Astrocyte (in vitro differentiated cells and primary cell): ENCODE measurements around the gene ZNF431. TPM values are rescaled to one million over a fixed set of nuclear protein-coding genes. Genes with fewer than 3 reads are reported as not detected.

ENCODE experiments used
- DNase-seq: peaks from one replicate; pipeline ENCODE4 v3.0.0-alpha.2; 2010; ENCODE audit warnings: low read depth
- FAIRE-seq: peaks from 2 replicates; lab custom pipeline; 2011; peaks lifted over from hg19 to GRCh38; lab: Jason Lieb, UNC
- H2AFZ ChIP-seq: 2 replicates; pipeline ENCODE4 v1.6.0; 2012; ENCODE audit warnings: low read depth, low read length, inconsistent platforms
- H3K27ac ChIP-seq: 2 replicates; pipeline ENCODE4 v1.5.1; 2011; ENCODE audit warnings: low read depth, low read length, inconsistent platforms
- H3K27me3 ChIP-seq: 2 replicates; pipeline ENCODE4 v1.6.0; 2011; ENCODE audit warnings: low read length, inconsistent platforms; ENCODE audit not compliant: insufficient read depth
- H3K36me3 ChIP-seq: 2 replicates; pipeline ENCODE4 v1.5.1; 2011; ENCODE audit warnings: low read length, inconsistent platforms; ENCODE audit not compliant: insufficient read depth
- H3K4me1 ChIP-seq: 2 replicates; pipeline ENCODE4 v1.5.1; 2011; ENCODE audit warnings: low read length, inconsistent platforms; ENCODE audit not compliant: insufficient read depth
- H3K4me2 ChIP-seq: 2 replicates; pipeline ENCODE4 v1.6.0; 2012; ENCODE audit warnings: low read length, inconsistent platforms
- H3K4me3 ChIP-seq: 2 replicates; pipeline ENCODE4 v1.5.1; 2011; ENCODE audit warnings: low read depth, mild to moderate bottlenecking, low read length, inconsistent platforms; ENCODE audit not compliant: insufficient read depth
- H3K79me2 ChIP-seq: 2 replicates; pipeline ENCODE4 v1.6.0; 2012; ENCODE audit warnings: mild to moderate bottlenecking, low read length, inconsistent platforms; ENCODE audit not compliant: insufficient read depth
- H3K9ac ChIP-seq: 2 replicates; pipeline ENCODE4 v1.6.0; 2012; ENCODE audit warnings: mild to moderate bottlenecking, low read length, inconsistent platforms
- H3K9me3 ChIP-seq: 2 replicates; pipeline ENCODE4 v1.5.1; 2012; ENCODE audit warnings: low read depth, mild to moderate bottlenecking, low read length, inconsistent platforms; ENCODE audit not compliant: insufficient read depth
- H4K20me1 ChIP-seq: 2 replicates; pipeline ENCODE4 v1.6.0; 2012; ENCODE audit warnings: low read length, inconsistent platforms; ENCODE audit not compliant: insufficient read depth
- H3K27ac Mint-ChIP-seq: one replicate; pipeline ENCODE4 v1.8.0; 2021; ENCODE audit warnings: mild to moderate bottlenecking, mixed read lengths; ENCODE audit not compliant: unreplicated experiment
- H3K27me3 Mint-ChIP-seq: one replicate; pipeline ENCODE4 v1.8.0; 2021; ENCODE audit warnings: low read depth, mixed read lengths; ENCODE audit not compliant: unreplicated experiment
- H3K36me3 Mint-ChIP-seq: one replicate; pipeline ENCODE4 v1.8.0; 2021; ENCODE audit warnings: low read depth, mixed read lengths; ENCODE audit not compliant: unreplicated experiment
- H3K4me1 Mint-ChIP-seq: one replicate; pipeline ENCODE4 v1.8.0; 2021; ENCODE audit warnings: low read depth, mixed read lengths; ENCODE audit not compliant: unreplicated experiment
- H3K4me3 Mint-ChIP-seq: one replicate; pipeline ENCODE4 v1.8.0; 2021; ENCODE audit warnings: mild to moderate bottlenecking, moderate library complexity, mixed read lengths; ENCODE audit not compliant: unreplicated experiment
- H3K9me3 Mint-ChIP-seq: one replicate; pipeline ENCODE4 v1.8.0; 2021; ENCODE audit warnings: mild to moderate bottlenecking, mixed read lengths; ENCODE audit not compliant: unreplicated experiment
- EZH2 ChIP-seq: IDR thresholded peaks from 2 replicates; pipeline ENCODE4 v1.6.1; 2012; ENCODE audit warnings: mild to moderate bottlenecking, low read length, inconsistent platforms; ENCODE audit not compliant: insufficient read depth
- total RNA-seq: library from RNA; stranded (reverse); gene quantifications from 2 replicates; pipeline ENCODE4 v1.2.1, GENCODE V29; 2021
- TF ChIP-seq, protein P1 (sequence below): IDR thresholded peaks from 2 replicates; pipeline ENCODE4 v1.5.1; 2011; ENCODE audit warnings: low read depth, mild to moderate bottlenecking, inconsistent platforms, low read length, moderate library complexity; ENCODE audit not compliant: insufficient read depth

Gene ZNF431
- total RNA-seq, 1 donor from 2014 or later, result 29.4 TPM

DNA sequence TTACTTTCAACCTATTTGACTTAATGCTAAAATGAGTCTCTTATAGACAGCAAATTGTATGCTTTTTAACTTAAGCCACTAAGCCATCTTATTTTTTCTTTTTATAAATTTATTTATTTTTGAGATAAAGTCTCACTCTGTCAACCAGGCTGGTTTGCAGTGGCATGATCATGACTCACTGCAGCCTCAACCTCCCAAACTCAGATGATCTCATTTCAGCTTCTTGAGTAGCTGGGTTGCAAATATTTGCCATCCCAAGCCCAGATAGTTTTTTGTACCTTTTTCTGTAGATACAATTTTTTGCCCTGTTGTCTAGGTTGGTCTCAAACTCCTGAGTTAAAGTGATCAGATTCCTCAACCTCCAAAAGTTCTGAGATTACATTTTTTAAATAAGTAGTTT lies 32.7 kb upstream of the ZNF431 start:
- Mint-ChIP-seq H3K9me3 (peaks cover 9% of the 10 kb centered on the region), H3K36me3 (peaks cover 27% of the 10 kb centered on the region), H3K27ac (no peak overlapping the region), H3K27me3 (no peaks in the 10 kb centered on the region), H3K4me3 (no peak overlapping the region), H3K4me1 (peaks cover 11% of the 10 kb centered on the region)
- FAIRE-seq, result no peak
- Histone ChIP-seq H3K9me3 (peaks cover 2% of the 10 kb centered on the region), H3K27me3 (no peaks in the 10 kb centered on the region), H3K27ac (no peak overlapping the region), H2AFZ (no peak overlapping the region), H3K9ac (no peak overlapping the region), H3K4me2 (no peak overlapping the region), H4K20me1 (no peaks in the 10 kb centered on the region), H3K79me2 (no peaks in the 10 kb centered on the region), H3K36me3 (no peaks in the 10 kb centered on the region), H3K4me1 (no peaks in the 10 kb centered on the region), H3K4me3 (no peak overlapping the region)
- no peak for TF ChIP-seq EZH2
- TF ChIP-seq, protein P1, sequence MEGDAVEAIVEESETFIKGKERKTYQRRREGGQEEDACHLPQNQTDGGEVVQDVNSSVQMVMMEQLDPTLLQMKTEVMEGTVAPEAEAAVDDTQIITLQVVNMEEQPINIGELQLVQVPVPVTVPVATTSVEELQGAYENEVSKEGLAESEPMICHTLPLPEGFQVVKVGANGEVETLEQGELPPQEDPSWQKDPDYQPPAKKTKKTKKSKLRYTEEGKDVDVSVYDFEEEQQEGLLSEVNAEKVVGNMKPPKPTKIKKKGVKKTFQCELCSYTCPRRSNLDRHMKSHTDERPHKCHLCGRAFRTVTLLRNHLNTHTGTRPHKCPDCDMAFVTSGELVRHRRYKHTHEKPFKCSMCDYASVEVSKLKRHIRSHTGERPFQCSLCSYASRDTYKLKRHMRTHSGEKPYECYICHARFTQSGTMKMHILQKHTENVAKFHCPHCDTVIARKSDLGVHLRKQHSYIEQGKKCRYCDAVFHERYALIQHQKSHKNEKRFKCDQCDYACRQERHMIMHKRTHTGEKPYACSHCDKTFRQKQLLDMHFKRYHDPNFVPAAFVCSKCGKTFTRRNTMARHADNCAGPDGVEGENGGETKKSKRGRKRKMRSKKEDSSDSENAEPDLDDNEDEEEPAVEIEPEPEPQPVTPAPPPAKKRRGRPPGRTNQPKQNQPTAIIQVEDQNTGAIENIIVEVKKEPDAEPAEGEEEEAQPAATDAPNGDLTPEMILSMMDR, result no peak
- DNase-seq, result peak; percentile 51

DNA sequence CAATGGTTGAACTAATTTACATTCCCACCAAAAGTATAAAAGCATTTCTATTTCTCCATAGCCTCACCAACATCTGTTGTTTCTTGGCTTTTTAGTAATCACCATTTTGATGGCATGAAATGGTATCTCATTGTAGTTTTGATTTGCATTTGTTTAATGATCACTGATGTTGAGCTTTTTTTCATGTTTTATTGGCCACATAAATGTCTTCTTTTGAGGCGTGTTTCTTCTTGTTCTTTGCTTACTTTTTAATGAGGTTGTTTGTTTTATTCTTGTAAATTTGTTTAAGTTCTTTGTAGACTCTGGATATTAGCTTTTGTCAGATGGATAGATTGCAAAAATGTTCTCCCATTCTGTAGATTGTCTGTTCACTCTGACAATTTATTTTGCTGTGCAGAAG lies 31.7 kb upstream of the ZNF431 start:
- H3K4me3 Mint-ChIP-seq, result no peak overlapping the region
- no peak overlapping the region for H3K27ac ChIP-seq
- no peak overlapping the region for H3K4me3 ChIP-seq
- H3K4me1 Mint-ChIP-seq, result peaks cover 11% of the 10 kb centered on the region
- H3K36me3 Mint-ChIP-seq, result peaks cover 34% of the 10 kb centered on the region
- no peaks in the 10 kb centered on the region for H4K20me1 ChIP-seq
- H3K27me3 ChIP-seq, result no peaks in the 10 kb centered on the region
- no peak for FAIRE-seq
- H2AFZ ChIP-seq, result no peak overlapping the region
- no peak for DNase-seq
- H3K9me3 ChIP-seq, result peaks cover 2% of the 10 kb centered on the region
- TF ChIP-seq, protein P1, result no peak
- no peak for TF ChIP-seq EZH2
- H3K4me1 ChIP-seq, result no peaks in the 10 kb centered on the region
- no peaks in the 10 kb centered on the region for H3K36me3 ChIP-seq
- H3K27me3 Mint-ChIP-seq, result no peaks in the 10 kb centered on the region
- H3K4me2 ChIP-seq, result no peak overlapping the region
- no peaks in the 10 kb centered on the region for H3K79me2 ChIP-seq
- H3K9ac ChIP-seq, result no peak overlapping the region
- peaks cover 16% of the 10 kb centered on the region for H3K9me3 Mint-ChIP-seq
- no peak overlapping the region for H3K27ac Mint-ChIP-seq

DNA sequence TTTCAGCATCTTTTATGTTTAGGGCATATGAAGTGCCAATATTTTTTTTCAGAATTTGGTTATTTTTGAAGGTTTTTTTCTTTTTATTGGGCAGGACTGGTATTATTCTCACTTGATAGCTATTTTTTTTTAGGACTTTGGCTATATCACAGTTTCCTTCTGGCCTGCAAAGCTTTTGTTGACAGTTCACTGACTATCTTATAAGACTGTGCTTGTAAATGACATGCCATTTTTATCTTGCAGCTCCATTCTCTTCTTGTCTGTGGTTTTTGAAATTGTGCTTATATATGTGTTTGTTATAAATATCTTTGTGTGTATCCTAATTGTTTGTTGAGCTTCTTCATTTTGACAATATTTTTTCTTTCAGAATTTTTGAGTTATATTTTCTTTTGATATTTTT lies 26.4 kb upstream of the ZNF431 start:
- Histone ChIP-seq H4K20me1 (no peaks in the 10 kb centered on the region), H3K9ac (no peak overlapping the region), H3K9me3 (peaks cover 2% of the 10 kb centered on the region), H3K27ac (no peak overlapping the region), H3K27me3 (no peaks in the 10 kb centered on the region), H3K4me1 (no peaks in the 10 kb centered on the region), H3K79me2 (no peaks in the 10 kb centered on the region), H3K36me3 (peaks cover 9% of the 10 kb centered on the region), H3K4me2 (no peak overlapping the region), H3K4me3 (no peak overlapping the region), H2AFZ (no peak overlapping the region)
- FAIRE-seq (no peak), DNase-seq (no peak)
- Mint-ChIP-seq H3K4me3 (no peak overlapping the region), H3K4me1 (peaks cover 18% of the 10 kb centered on the region), H3K27me3 (no peaks in the 10 kb centered on the region), H3K27ac (no peak overlapping the region), H3K36me3 (peaks cover 47% of the 10 kb centered on the region), H3K9me3 (peaks cover 31% of the 10 kb centered on the region)
- TF ChIP-seq, protein P1, result no peak
- TF ChIP-seq EZH2, result no peak
